Ovary (tissue), 9 donors: ENCODE measurements around the gene AKNA. TPM values are rescaled to one million over a fixed set of nuclear protein-coding genes. Genes with fewer than 3 reads are reported as not detected.
A peak's percentile ranks its signal among the peaks of the same experiment; 100 is the strongest.

Source experiments
- DNase-seq, 5 donors: peaks; one replicate each; pipeline ENCODE4 v3.0.0-alpha.2; 2019 to 2020
- H3K27ac ChIP-seq, 2 donors: fragments of 200-600 bp; one replicate each; pipeline versions ENCODE4 v1.5.1 to v1.8.0; 2019 to 2022
- H3K27me3 ChIP-seq: fragments of 200-600 bp; one replicate; pipeline ENCODE4 v1.8.0; 2022
- H3K36me3 ChIP-seq: fragments of 200-600 bp; sonication (generic); one replicate; pipeline ENCODE4 v1.5.1; 2019
- H3K4me1 ChIP-seq: one replicate; pipeline ENCODE4 v1.8.1; 2013; ENCODE audit warnings: mild to moderate bottlenecking, moderate library complexity; ENCODE audit not compliant: insufficient read depth
- H3K4me3 ChIP-seq: fragments of 200-600 bp; sonication (generic); one replicate; pipeline ENCODE4 v1.5.1; 2017
- H3K9me3 ChIP-seq, 2 donors: fragments of 200-600 bp in 1 of 2; sonication (generic) in 1 of 2; one replicate each; pipeline versions ENCODE4 v1.5.1 to v1.8.1; 2013 to 2019; ENCODE audit warnings: mild to moderate bottlenecking in 1 of 2, moderate library complexity in 1 of 2
- EP300 ChIP-seq: sonication (generic); formaldehyde crosslinking; IDR thresholded peaks from one replicate; pipeline ENCODE4 v1.6.1; 2017; ENCODE audit warnings: antibody characterized with exemption
- POLR2A ChIP-seq: fragments of 450-650 bp; IDR thresholded peaks from one replicate; pipeline ENCODE4 v1.6.1; 2017; ENCODE audit warnings: antibody characterized with exemption, mild to moderate bottlenecking, moderate library complexity
- WGBS, 3 donors: extraction: QIAGEN DNeasy Blood & Tissue Kit in 1 of 3; methylation state at CpG; one replicate each; pipeline versions ENCODE4 v1.1.5 to v1.1.7; 2013 to 2017; 5-methylcytosine and 5-hydroxymethylcytosine counted together
- intact Hi-C, 4 donors: fragments of 100-400 bp; cut with DNase I; formaldehyde crosslinking; loops; one replicate each; pipeline versions ENCODE4 v1.11.0 to v1.15.1; 2022 to 2023
- polyA plus RNA-seq, 2 donors: library from polyadenylated mRNA; stranded (reverse); fragments of 200-250 nt in 1 of 2; fragments of 350-450 nt in 1 of 2; fragmentation: Illumina TruSeq in 1 of 2; extraction: RNeasy Lipid Tissue Mini Kit (QIAGEN cat#74804) in 1 of 2; gene quantifications; one replicate each; pipeline ENCODE4 v1.2.3, GENCODE V29; 2013 to 2014
- total RNA-seq, 7 donors: library from RNA; depleted of rRNA in 2 of 7; stranded (reverse); fragments of >200 nt in 2 of 7; fragmentation: NEBNext Ultra II Directional in 3 of 7; extraction: Animal tissue kit (Norgen Biotek cat#: 25700) in 3 of 7; gene quantifications; one replicate each; pipeline versions ENCODE4 v1.1.0 to v1.2.4, GENCODE V29; 2016 to 2023
- TF ChIP-seq, protein P1 (sequence below), 3 donors: fragments of 450-650 bp in 2 of 3; fragments of 200-600 bp in 1 of 3; IDR thresholded peaks; one replicate each; pipeline versions ENCODE4 v1.5.1 to v1.8.0; 2016 to 2022; ENCODE audit warnings: antibody characterized with exemption in 3 of 3, mild to moderate bottlenecking in 1 of 3
- donor health status: DM: no; HTN: no; CAD: no; lungs with moderate emphysema.
- donor health status: DM: no; HTN: no; CAD: no.
- donor health status: Bipolar disorder and iron deficiency.
- donor health status: DM: yes; HTN: yes; CAD: no.
- donor health status: DM: no; HTN: no; CAD: no.
- donor health status: DM: yes; HTN: yes; CAD: no.

AKNA gene
- total and polyA plus RNA-seq, 9 donors, result 12.9 to 123 (median 36.4) TPM

- Histone ChIP-seq H3K27ac (no peak overlapping the region), H3K4me1 (peaks cover 31% of the 10 kb centered on the region), H3K27me3 (no peaks in the 10 kb centered on the region), H3K9me3 (no peaks in the 10 kb centered on the region), H3K4me3 (no peak overlapping the region), H3K36me3 (no peaks in the 10 kb centered on the region)
- WGBS, 3 donors, result 71 to 82% (median 80%) methylated on average over 2 of the region's 2 CpGs
- TF ChIP-seq, protein P1, sequence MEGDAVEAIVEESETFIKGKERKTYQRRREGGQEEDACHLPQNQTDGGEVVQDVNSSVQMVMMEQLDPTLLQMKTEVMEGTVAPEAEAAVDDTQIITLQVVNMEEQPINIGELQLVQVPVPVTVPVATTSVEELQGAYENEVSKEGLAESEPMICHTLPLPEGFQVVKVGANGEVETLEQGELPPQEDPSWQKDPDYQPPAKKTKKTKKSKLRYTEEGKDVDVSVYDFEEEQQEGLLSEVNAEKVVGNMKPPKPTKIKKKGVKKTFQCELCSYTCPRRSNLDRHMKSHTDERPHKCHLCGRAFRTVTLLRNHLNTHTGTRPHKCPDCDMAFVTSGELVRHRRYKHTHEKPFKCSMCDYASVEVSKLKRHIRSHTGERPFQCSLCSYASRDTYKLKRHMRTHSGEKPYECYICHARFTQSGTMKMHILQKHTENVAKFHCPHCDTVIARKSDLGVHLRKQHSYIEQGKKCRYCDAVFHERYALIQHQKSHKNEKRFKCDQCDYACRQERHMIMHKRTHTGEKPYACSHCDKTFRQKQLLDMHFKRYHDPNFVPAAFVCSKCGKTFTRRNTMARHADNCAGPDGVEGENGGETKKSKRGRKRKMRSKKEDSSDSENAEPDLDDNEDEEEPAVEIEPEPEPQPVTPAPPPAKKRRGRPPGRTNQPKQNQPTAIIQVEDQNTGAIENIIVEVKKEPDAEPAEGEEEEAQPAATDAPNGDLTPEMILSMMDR (IDR thresholded peaks at IDR 0.05), result no peak
- TF ChIP-seq EP300 (no peak), POLR2A (no peak)
- no peak for DNase-seq
- intact Hi-C loops, result no loop called here
Observed at GRCh38 chr9:114390952-114391351, 3.2 kb upstream of the AKNA start.

DNA sequence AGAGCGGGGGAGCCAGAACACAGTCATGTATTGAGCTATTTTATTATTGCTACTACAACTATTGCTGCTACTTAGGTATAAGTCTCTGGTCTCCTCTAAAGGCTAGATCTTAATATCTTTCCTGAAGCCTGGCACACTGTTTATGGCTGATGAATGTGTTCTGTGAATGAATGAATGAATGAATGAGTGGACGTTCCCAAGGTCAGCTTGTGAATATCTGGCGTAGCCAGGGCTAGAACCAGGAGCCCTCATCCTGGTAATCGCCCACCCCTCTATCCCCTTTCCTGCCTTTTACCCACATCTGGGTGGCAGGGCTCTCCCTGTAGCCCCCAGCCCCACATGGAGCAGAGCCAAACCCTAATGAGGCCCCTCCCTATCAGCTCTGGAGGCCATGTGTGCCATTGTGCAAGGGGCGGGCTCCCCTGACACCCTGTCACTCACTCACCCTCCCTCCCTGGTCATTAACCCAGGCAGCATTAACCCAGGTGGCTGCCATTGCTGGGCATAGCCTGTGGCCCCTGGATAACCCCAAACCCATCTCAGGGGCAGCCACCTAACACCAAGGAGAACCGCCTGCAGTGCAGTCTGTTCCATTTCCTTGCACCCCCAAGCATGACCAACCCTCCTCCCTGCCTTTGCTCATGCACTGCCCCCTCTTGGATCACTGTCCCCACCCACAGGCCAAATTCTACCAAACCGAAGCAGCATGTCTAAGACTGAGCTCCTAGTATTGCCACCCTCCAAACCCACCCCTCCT, 2.0 kb upstream of the AKNA start:
- Histone ChIP-seq H3K4me1 (peaks cover 31% of the 10 kb centered on the region), H3K4me3 (no peak overlapping the region), H3K27me3 (no peaks in the 10 kb centered on the region), H3K36me3 (no peaks in the 10 kb centered on the region), H3K9me3 (no peaks in the 10 kb centered on the region), H3K27ac (peak overlapping the region in 1 of 2 donors; percentile 88)
- 75 to 79% (median 75%) methylated on average over 7 of the region's 7 CpGs for WGBS, 3 donors
- TF ChIP-seq POLR2A, result no peak
- no peak for TF ChIP-seq EP300
- TF ChIP-seq, protein P1 (IDR thresholded peaks at IDR 0.05), result no peak
- intact Hi-C loops, result loop anchor here in 2 of 4 donors (5.0 to 10.0 kb wide), 2 partner anchors 52 to 155 kb away; no protein-coding TSS in a partner anchor
- DNase-seq, result peak in 1 of 5 donors; percentile 35

GRCh38 chr9:114388764-114389375, 1.1 kb upstream of the AKNA start:
- Histone ChIP-seq H3K9me3 (no peaks in the 10 kb centered on the region), H3K4me1 (peaks cover 31% of the 10 kb centered on the region), H3K27ac (peak overlapping the region; percentile 77 to 88), H3K27me3 (no peaks in the 10 kb centered on the region), H3K4me3 (no peak overlapping the region), H3K36me3 (no peaks in the 10 kb centered on the region)
- WGBS, 3 donors, result 58 to 77% (median 69%) methylated on average over 8 to 9 of the region's 9 CpGs
- peak in 1 of 5 donors; percentile 36 for DNase-seq
- intact Hi-C loops, result loop anchor here in 2 of 4 donors (5.0 to 10.0 kb wide), 2 partner anchors 52 to 154 kb away; no protein-coding TSS in a partner anchor
- TF ChIP-seq POLR2A (no peak), EP300 (no peak)
- TF ChIP-seq, protein P1 (IDR thresholded peaks at IDR 0.05), result no peak

DNA sequence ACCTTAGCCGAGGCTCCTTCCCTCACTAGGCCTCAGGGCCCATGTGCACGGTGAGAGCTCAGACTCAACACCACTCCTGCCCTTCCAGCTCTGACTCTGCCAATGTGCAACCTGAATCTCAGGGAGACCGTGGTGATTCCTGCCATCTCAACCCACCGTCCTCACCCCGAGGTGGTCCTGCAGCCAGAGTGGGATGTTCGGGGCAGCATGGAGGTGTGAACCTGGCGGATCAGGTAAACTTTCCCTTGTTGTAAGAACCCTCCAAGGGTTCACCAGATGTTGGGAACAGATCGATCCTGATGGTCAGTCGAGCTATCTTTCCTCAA, 538 bp upstream of the AKNA start:
- no peak for DNase-seq
- Histone ChIP-seq H3K4me3 (peak overlapping the region; percentile 62), H3K27me3 (no peaks in the 10 kb centered on the region), H3K9me3 (no peaks in the 10 kb centered on the region), H3K4me1 (peaks cover 33% of the 10 kb centered on the region), H3K36me3 (no peaks in the 10 kb centered on the region), H3K27ac (peak overlapping the region; percentile 77 to 88)
- TF ChIP-seq, protein P1 (IDR thresholded peaks at IDR 0.05), result no peak
- TF ChIP-seq EP300 (no peak), POLR2A (no peak)
- WGBS, 3 donors, result 31 to 38% (median 35%) methylated on average over 9 of the region's 9 CpGs
- intact Hi-C loops, result loop anchor here in 2 of 4 donors (5.0 to 10.0 kb wide), 2 partner anchors 51 to 154 kb away; no protein-coding TSS in a partner anchor
